Measurements from ENCODE around the gene YY2. TPM values are rescaled to one million over a fixed set of nuclear protein-coding genes. Genes with fewer than 3 reads are reported as not detected.

YY2 gene
- polyA plus RNA-seq, 1 experiment: 2.0 TPM

DNA sequence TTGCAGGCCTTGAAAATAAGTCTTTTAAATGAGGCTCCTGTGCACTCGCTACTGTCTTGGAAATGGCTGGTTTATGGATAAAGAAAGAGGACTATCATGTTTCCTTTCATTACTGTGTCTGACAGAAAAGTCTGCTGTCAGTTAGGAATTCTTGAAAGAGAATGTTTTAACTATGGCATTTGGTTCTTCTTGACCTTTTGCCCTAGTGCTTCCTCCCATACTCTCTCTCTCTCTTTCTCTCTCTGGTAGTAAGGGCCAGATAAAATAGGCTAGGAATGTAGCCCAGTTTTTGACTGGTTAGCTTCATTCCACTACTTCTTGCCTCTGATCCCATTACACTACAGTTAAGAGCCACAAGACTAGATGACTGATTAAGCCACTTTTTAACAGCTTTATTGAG lies 29.8 kb downstream of the YY2 start:
- Histone ChIP-seq H3K27me3 (ENCODE audit: control insufficient read depth, insufficient read depth, low read length) (no peaks in the 10 kb centered on the region), H3K9me3 (ENCODE audit: control insufficient read depth, insufficient read depth, low read length) (no peaks in the 10 kb centered on the region), H3K27ac (ENCODE audit: low read depth, low read length) (no peak overlapping the region), H3K4me3 (ENCODE audit: low read depth, low read length) (no peak overlapping the region)
- ChIA-PET POLR2A (no interaction called here), CTCF (no interaction called here)
- DNase-seq (ENCODE audit: low read depth, low spot score): no peak
- TF ChIP-seq CTCF (IDR thresholded peaks at IDR 0.05; ENCODE audit: low read depth, low read length): no peak

DNA sequence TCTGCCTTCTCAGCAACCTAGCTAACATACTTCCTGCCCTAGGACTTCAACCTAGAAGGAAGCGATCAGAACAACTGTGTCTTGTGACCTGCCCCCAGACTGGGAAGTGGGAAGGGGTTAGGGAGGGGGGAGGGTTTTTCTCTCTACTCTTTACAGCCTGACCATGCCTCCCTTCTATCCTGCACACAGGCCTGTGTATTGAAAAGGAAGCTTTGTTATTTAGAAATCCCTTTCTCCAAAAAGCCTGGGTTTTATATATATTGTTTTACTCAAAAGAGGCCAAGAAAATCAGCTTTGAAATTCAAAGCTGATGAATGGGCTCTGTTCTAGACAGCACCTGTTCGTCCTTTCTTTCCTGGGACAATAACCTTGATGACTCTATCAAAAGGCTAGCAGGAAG lies 49.5 kb downstream of the YY2 start:
- H3K9me3 ChIP-seq (ENCODE audit: control insufficient read depth, insufficient read depth, low read length): no peaks in the 10 kb centered on the region
- no peaks in the 10 kb centered on the region for H3K27me3 ChIP-seq (ENCODE audit: control insufficient read depth, insufficient read depth, low read length)
- H3K27ac ChIP-seq (ENCODE audit: low read depth, low read length): no peak overlapping the region
- no peak for TF ChIP-seq CTCF (IDR thresholded peaks at IDR 0.05; ENCODE audit: low read depth, low read length)
- DNase-seq (ENCODE audit: low read depth, low spot score): no peak
- ChIA-PET CTCF (no interaction called here), POLR2A (no interaction called here)
- H3K4me3 ChIP-seq (ENCODE audit: low read depth, low read length): no peak overlapping the region

DNA sequence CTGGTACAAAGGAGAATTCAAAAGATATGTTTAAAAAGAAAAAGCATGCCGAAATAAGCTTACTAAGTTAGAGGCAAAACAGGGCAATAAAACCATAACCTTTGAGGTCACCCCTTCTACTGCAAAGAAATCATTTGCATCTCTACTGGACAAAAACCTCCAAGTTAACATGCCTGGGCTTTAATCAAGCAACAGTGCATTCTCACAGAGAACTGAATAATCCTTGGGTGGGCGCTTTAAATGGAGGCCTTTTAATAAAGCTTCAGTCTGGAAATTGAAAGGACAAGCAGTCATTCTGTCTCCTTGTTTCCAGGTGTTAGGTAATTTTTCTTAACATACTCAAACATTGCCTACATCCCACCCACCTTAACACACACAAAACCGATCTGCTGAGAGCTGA lies 50.2 kb downstream of the YY2 start:
- no peak for TF ChIP-seq CTCF (IDR thresholded peaks at IDR 0.05; ENCODE audit: low read depth, low read length)
- Histone ChIP-seq H3K27ac (ENCODE audit: low read depth, low read length) (no peak overlapping the region), H3K4me3 (ENCODE audit: low read depth, low read length) (no peak overlapping the region), H3K9me3 (ENCODE audit: control insufficient read depth, insufficient read depth, low read length) (no peaks in the 10 kb centered on the region), H3K27me3 (ENCODE audit: control insufficient read depth, insufficient read depth, low read length) (no peaks in the 10 kb centered on the region)
- ChIA-PET POLR2A (no interaction called here), CTCF (no interaction called here)
- DNase-seq (ENCODE audit: low read depth, low spot score): no peak

GRCh38 chrX:21907260-21907659 lies 51.5 kb downstream of the YY2 start:
- Histone ChIP-seq H3K9me3 (ENCODE audit: control insufficient read depth, insufficient read depth, low read length) (no peaks in the 10 kb centered on the region), H3K27me3 (ENCODE audit: control insufficient read depth, insufficient read depth, low read length) (no peaks in the 10 kb centered on the region), H3K27ac (ENCODE audit: low read depth, low read length) (no peak overlapping the region), H3K4me3 (ENCODE audit: low read depth, low read length) (no peak overlapping the region)
- no peak for TF ChIP-seq CTCF (IDR thresholded peaks at IDR 0.05; ENCODE audit: low read depth, low read length)
- DNase-seq (ENCODE audit: low read depth, low spot score): no peak
- POLR2A ChIA-PET: no interaction called here
- CTCF ChIA-PET: interaction anchor here (1.0 kb wide), 1 partner anchor 78 kb away, joined by 3 read pairs; no protein-coding TSS in a partner anchor

Small RNA genes within 50 kb of the gene (small RNA-seq; reads per million reads assigned to genes)
- not detected for gene U73479.1 (ENCODE audit: insufficient read length, low read depth)

Other genes starting within 250 kb of the YY2 start
- gene KLHL34, start 197.7 kb upstream of the YY2 start, polyA plus RNA-seq (2011; rRNA removed): not detected in 2 replicates
- not detected in 2 replicates for gene SMPX, start 97.9 kb upstream of the YY2 start, polyA plus RNA-seq (2011; rRNA removed)
- gene MBTPS2, start 16.4 kb upstream of the YY2 start, polyA plus RNA-seq (2011; rRNA removed): 24.6 and 31.2 TPM in 2 replicates
- gene SMS, start 84.7 kb downstream of the YY2 start, polyA plus RNA-seq (2011; rRNA removed): 131 and 175 TPM in 2 replicates
- 0.24 and 0.40 TPM in 2 replicates for gene PHEX, start 176.3 kb downstream of the YY2 start, polyA plus RNA-seq (2011; rRNA removed)